ENCODE measurements around the gene IFNAR2.

IFNAR2 gene

GRCh38 chr21:33229784-33230544, at the start of gene IFNAR2:
Gene IFNAR2, plus strand, starts transcription at chr21:33229938. Its CDS starts 11,985 bp downstream, at chr21:33241923.
- Histone ChIP-seq H3K27ac (ENCODE audit: low read length) (no peak within 1 kb of the TSS), H3K4me1 (ENCODE audit: control insufficient read depth, low read depth, low read length) (peaks cover 28% of the 10 kb centered on the region)

GRCh38 chr21:33185852-33186251, 43.9 kb upstream of the IFNAR2 start:
- H3K27ac ChIP-seq (ENCODE audit: low read length) = no peak overlapping the region
- no peak overlapping the region for H3K4me3 ChIP-seq (ENCODE audit: low read length)
- H3K9me3 ChIP-seq (ENCODE audit: control insufficient read depth, low read depth, low read length) = no peaks in the 10 kb centered on the region
- no peaks in the 10 kb centered on the region for H3K27me3 ChIP-seq (ENCODE audit: control insufficient read depth, insufficient read depth, low read length)
- H3K36me3 ChIP-seq (ENCODE audit: control insufficient read depth, low read depth, low read length) = no peaks in the 10 kb centered on the region
- no peaks in the 10 kb centered on the region for H3K4me1 ChIP-seq (ENCODE audit: control insufficient read depth, low read depth, low read length)
- H3K9ac ChIP-seq (ENCODE audit: low read length) = no peak overlapping the region

More at GRCh38 chr21:33229784-33230544, at the start of gene IFNAR2:
- peak within 1 kb of the TSS; percentile 86 for H3K4me3 ChIP-seq (ENCODE audit: low read length)
- peaks cover 9% of the 10 kb centered on the region for H3K27me3 ChIP-seq (ENCODE audit: control insufficient read depth, insufficient read depth, low read length)
- H3K36me3 ChIP-seq (ENCODE audit: control insufficient read depth, low read depth, low read length) = no peaks in the 10 kb centered on the region
- no peaks in the 10 kb centered on the region for H3K9me3 ChIP-seq (ENCODE audit: control insufficient read depth, low read depth, low read length)
- H3K9ac ChIP-seq (ENCODE audit: low read length) = peak within 1 kb of the TSS; percentile 70

- Histone ChIP-seq H3K27me3 (ENCODE audit: control insufficient read depth, insufficient read depth, low read length) (no peaks in the 10 kb centered on the region), H3K4me3 (ENCODE audit: low read length) (no peak overlapping the region), H3K9me3 (ENCODE audit: control insufficient read depth, low read depth, low read length) (no peaks in the 10 kb centered on the region), H3K36me3 (ENCODE audit: control insufficient read depth, low read depth, low read length) (no peaks in the 10 kb centered on the region), H3K9ac (ENCODE audit: low read length) (no peak overlapping the region), H3K27ac (ENCODE audit: low read length) (no peak overlapping the region), H3K4me1 (ENCODE audit: control insufficient read depth, low read depth, low read length) (no peaks in the 10 kb centered on the region)
Measured at GRCh38 chr21:33187276-33187675, 42.5 kb upstream of the IFNAR2 start.

GRCh38 chr21:33189237-33189636, 40.5 kb upstream of the IFNAR2 start:
- Histone ChIP-seq H3K9ac (ENCODE audit: low read length) (no peak overlapping the region), H3K4me3 (ENCODE audit: low read length) (no peak overlapping the region), H3K27ac (ENCODE audit: low read length) (no peak overlapping the region), H3K36me3 (ENCODE audit: control insufficient read depth, low read depth, low read length) (no peaks in the 10 kb centered on the region), H3K9me3 (ENCODE audit: control insufficient read depth, low read depth, low read length) (no peaks in the 10 kb centered on the region), H3K4me1 (ENCODE audit: control insufficient read depth, low read depth, low read length) (no peaks in the 10 kb centered on the region), H3K27me3 (ENCODE audit: control insufficient read depth, insufficient read depth, low read length) (no peaks in the 10 kb centered on the region)

GRCh38 chr21:33189824-33190223, 39.9 kb upstream of the IFNAR2 start:
- no peaks in the 10 kb centered on the region for H3K9me3 ChIP-seq (ENCODE audit: control insufficient read depth, low read depth, low read length)
- H3K27ac ChIP-seq (ENCODE audit: low read length) = no peak overlapping the region
- H3K27me3 ChIP-seq (ENCODE audit: control insufficient read depth, insufficient read depth, low read length) = no peaks in the 10 kb centered on the region
- H3K9ac ChIP-seq (ENCODE audit: low read length) = no peak overlapping the region
- H3K36me3 ChIP-seq (ENCODE audit: control insufficient read depth, low read depth, low read length) = no peaks in the 10 kb centered on the region
- H3K4me3 ChIP-seq (ENCODE audit: low read length) = no peak overlapping the region
- H3K4me1 ChIP-seq (ENCODE audit: control insufficient read depth, low read depth, low read length) = no peaks in the 10 kb centered on the region

GRCh38 chr21:33196941-33197374, 32.8 kb upstream of the IFNAR2 start:
- no peak overlapping the region for H3K27ac ChIP-seq (ENCODE audit: low read length)

GRCh38 chr21:33197496-33197895, 32.2 kb upstream of the IFNAR2 start:
- peaks cover 7% of the 10 kb centered on the region for H3K4me1 ChIP-seq (ENCODE audit: control insufficient read depth, low read depth, low read length)
- H3K27ac ChIP-seq (ENCODE audit: low read length) = no peak overlapping the region
- no peak overlapping the region for H3K9ac ChIP-seq (ENCODE audit: low read length)
- H3K4me3 ChIP-seq (ENCODE audit: low read length) = no peak overlapping the region
- H3K9me3 ChIP-seq (ENCODE audit: control insufficient read depth, low read depth, low read length) = no peaks in the 10 kb centered on the region
- H3K27me3 ChIP-seq (ENCODE audit: control insufficient read depth, insufficient read depth, low read length) = peaks cover 10% of the 10 kb centered on the region
- H3K36me3 ChIP-seq (ENCODE audit: control insufficient read depth, low read depth, low read length) = no peaks in the 10 kb centered on the region

More at GRCh38 chr21:33196941-33197374, 32.8 kb upstream of the IFNAR2 start:
- H3K9ac ChIP-seq (ENCODE audit: low read length) = no peak overlapping the region
- H3K27me3 ChIP-seq (ENCODE audit: control insufficient read depth, insufficient read depth, low read length) = peaks cover 10% of the 10 kb centered on the region
- H3K9me3 ChIP-seq (ENCODE audit: control insufficient read depth, low read depth, low read length) = no peaks in the 10 kb centered on the region
- H3K4me1 ChIP-seq (ENCODE audit: control insufficient read depth, low read depth, low read length) = peaks cover 7% of the 10 kb centered on the region
- H3K4me3 ChIP-seq (ENCODE audit: low read length) = no peak overlapping the region
- H3K36me3 ChIP-seq (ENCODE audit: control insufficient read depth, low read depth, low read length) = no peaks in the 10 kb centered on the region

GRCh38 chr21:33198346-33199099, 31.2 kb upstream of the IFNAR2 start:
- Histone ChIP-seq H3K4me1 (ENCODE audit: control insufficient read depth, low read depth, low read length) (peaks cover 7% of the 10 kb centered on the region), H3K9ac (ENCODE audit: low read length) (no peak overlapping the region), H3K36me3 (ENCODE audit: control insufficient read depth, low read depth, low read length) (no peaks in the 10 kb centered on the region), H3K9me3 (ENCODE audit: control insufficient read depth, low read depth, low read length) (no peaks in the 10 kb centered on the region), H3K27ac (ENCODE audit: low read length) (no peak overlapping the region), H3K27me3 (ENCODE audit: control insufficient read depth, insufficient read depth, low read length) (peaks cover 10% of the 10 kb centered on the region), H3K4me3 (ENCODE audit: low read length) (no peak overlapping the region)

GRCh38 chr21:33199100-33199464, 30.7 kb upstream of the IFNAR2 start:
- Histone ChIP-seq H3K36me3 (ENCODE audit: control insufficient read depth, low read depth, low read length) (no peaks in the 10 kb centered on the region), H3K27me3 (ENCODE audit: control insufficient read depth, insufficient read depth, low read length) (peaks cover 10% of the 10 kb centered on the region), H3K4me1 (ENCODE audit: control insufficient read depth, low read depth, low read length) (peaks cover 7% of the 10 kb centered on the region), H3K27ac (ENCODE audit: low read length) (no peak overlapping the region), H3K9ac (ENCODE audit: low read length) (no peak overlapping the region), H3K9me3 (ENCODE audit: control insufficient read depth, low read depth, low read length) (no peaks in the 10 kb centered on the region), H3K4me3 (ENCODE audit: low read length) (no peak overlapping the region)

GRCh38 chr21:33199516-33200217, 30.1 kb upstream of the IFNAR2 start:
- no peak overlapping the region for H3K9ac ChIP-seq (ENCODE audit: low read length)
- peaks cover 7% of the 10 kb centered on the region for H3K4me1 ChIP-seq (ENCODE audit: control insufficient read depth, low read depth, low read length)
- H3K27me3 ChIP-seq (ENCODE audit: control insufficient read depth, insufficient read depth, low read length) = peaks cover 10% of the 10 kb centered on the region
- no peak overlapping the region for H3K27ac ChIP-seq (ENCODE audit: low read length)
- H3K4me3 ChIP-seq (ENCODE audit: low read length) = no peak overlapping the region
- no peaks in the 10 kb centered on the region for H3K9me3 ChIP-seq (ENCODE audit: control insufficient read depth, low read depth, low read length)
- no peaks in the 10 kb centered on the region for H3K36me3 ChIP-seq (ENCODE audit: control insufficient read depth, low read depth, low read length)

GRCh38 chr21:33201956-33202355, 27.8 kb upstream of the IFNAR2 start:
- Histone ChIP-seq H3K4me3 (ENCODE audit: low read length) (no peak overlapping the region), H3K27me3 (ENCODE audit: control insufficient read depth, insufficient read depth, low read length) (peaks cover 10% of the 10 kb centered on the region), H3K9me3 (ENCODE audit: control insufficient read depth, low read depth, low read length) (no peaks in the 10 kb centered on the region), H3K36me3 (ENCODE audit: control insufficient read depth, low read depth, low read length) (no peaks in the 10 kb centered on the region), H3K27ac (ENCODE audit: low read length) (no peak overlapping the region), H3K4me1 (ENCODE audit: control insufficient read depth, low read depth, low read length) (peaks cover 6% of the 10 kb centered on the region), H3K9ac (ENCODE audit: low read length) (no peak overlapping the region)
